ENCODE results near the gene LOC101059915.

The LOC101059915 gene

DNA sequence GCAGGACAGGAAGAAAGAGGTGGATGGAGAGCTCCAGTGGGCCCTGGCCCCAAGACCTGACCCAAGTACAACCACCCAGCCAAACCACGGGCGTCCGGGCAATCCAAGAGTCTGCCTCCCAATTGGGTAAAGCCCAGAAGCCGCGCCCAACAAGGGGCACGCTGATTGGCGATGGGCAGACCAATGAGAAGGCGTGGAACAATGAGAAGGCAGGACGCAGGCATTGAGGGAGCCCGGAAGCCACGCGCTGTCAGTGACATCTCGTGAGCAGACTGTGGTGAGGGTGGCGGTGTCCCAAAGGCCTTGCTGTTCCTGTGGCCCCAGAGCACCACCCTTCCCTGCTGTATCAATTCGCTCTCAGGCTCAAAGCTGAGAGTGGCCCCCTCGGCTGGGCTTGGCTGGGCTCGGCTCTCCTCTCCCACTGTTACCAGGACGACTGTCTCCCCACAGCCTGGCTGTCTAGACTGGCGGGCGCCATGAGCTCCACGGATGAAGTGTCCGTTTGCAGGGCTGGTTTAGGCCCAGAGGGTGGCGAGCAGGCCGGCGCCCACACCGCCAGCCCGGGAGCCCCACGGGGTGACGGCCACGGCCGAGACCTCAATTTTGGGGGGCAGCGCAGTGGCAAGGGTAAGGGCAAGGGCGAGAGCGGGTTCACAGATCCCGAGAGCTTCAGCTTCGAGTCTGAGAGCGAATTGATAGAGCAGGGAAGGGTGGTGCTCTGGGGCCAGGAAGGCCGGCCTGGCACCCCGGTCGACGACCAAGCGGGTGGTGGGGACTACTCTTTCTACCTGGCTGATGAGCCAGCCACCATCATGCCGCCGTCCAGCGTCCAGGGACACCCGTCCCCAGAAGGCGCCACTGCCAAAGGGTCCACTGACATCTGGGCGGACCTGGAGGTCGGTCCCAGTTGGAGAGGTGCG lies at the start of gene LOC101059915:
TSS of gene LOC101059915 (plus strand) at position 219 of the 920 bp plus-strand sequence.
- no peak for DNase-seq (ENCODE audit: low spot score)

DNA sequence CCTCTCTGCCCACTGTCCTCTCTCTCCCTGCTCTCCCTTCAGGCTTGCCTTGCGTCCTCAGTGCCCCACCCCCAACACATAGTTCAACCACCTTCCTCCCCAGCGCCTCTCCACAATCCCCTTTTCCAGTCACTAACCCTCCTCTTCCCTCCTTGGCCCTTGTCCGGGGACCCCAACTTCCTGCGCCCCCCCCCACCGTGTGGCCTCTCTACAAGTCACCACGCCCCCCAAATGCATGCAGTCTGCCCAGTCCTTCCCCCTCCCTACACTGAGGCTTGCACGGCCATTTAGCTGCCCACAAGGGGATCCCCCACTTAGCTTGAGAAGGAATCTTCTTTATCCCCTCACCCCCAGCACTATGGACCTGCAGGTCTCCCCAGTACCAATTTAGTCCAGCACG lies 49.6 kb upstream of the LOC101059915 start:
- DNase-seq (ENCODE audit: low spot score): no peak

- DNase-seq (ENCODE audit: low spot score): no peak
Measured at GRCh38 chrX:71618303-71618721, 49.0 kb upstream of the LOC101059915 start, which contains the start of gene CXCR3. Gene CXCR3, minus strand, starts transcription at chrX:71618511. Its CDS starts 62 bp downstream, at chrX:71618449.

DNA sequence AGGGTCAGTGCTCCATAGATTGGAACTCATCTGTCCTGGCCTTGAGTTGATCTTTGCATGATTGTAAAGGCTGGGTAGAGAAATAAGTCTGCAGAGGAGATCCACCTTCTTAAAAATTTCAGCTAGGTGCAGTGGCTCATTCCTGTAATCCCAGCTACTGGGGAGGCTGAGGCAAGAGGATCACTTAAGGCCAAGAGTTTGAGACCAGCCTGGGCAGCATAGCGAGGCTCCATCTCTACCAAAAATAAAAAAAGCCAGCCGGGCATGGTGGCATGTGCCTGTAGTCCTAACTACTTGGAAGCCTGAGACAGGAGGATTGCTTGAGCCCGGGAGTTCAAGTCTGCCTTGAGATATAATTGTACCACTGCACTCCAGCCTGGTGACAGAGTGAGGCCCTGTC lies 48.6 kb upstream of the LOC101059915 start:
- DNase-seq (ENCODE audit: low spot score): no peak

DNA sequence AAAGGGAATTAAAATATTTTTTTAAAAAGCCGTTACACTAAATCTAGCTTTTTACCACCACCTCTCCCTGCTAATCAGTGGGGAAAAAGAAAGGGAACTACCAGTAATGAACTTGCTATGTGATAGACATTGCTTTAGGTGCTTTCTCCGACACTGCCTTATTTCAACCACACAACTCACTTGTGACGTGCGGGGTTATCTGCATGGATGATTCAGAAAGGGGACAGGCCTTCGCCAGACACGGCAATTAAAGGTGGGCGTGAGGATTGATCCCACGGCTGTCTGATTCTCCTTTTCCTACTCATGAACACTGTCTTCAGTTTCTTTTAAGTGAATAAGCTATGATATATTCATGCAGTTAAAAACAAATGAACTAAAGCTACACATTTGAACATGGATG lies 48.2 kb upstream of the LOC101059915 start:
- no peak for DNase-seq (ENCODE audit: low spot score)

DNA sequence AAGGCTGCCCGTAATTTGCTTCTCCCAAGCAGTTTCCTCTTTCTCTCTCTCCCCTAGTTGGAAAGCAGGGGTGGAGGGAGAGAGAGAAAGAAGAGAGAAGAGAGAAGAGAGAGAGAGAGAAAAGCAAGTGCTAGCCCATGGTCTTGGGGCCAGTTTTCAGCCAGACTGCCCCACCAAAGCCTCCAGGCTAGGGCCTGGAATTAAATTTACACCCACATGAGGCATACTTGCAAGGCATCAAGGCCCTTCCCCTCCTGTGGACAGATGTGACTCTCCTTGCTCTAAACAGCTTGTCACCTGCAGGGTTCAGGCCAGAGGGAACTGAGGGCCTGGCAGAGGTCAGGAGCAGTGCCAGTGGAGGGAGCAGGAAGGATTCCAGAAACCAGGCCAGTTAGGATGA lies 47.4 kb upstream of the LOC101059915 start:
- DNase-seq (ENCODE audit: low spot score): no peak

DNA sequence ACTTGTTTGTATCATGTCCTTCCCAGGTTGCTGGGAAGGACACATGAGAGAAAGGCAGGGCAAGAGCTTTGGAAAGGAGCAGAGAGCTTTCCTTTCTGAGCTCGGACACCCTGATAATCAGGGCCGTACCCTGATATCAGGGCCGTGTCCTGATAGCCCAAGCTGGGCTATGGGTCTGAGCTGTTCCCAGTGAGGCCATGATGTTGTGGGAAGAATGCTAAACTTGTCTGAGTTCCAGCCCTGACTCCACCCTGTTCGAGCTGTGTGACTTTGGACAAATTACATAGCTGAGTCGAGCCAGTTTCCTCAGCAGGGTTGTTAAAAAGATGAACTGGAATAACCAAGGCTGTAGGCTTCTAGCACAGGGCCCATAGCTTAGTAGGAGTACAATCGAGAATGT lies 45.7 kb upstream of the LOC101059915 start:
- peak; percentile 33 for DNase-seq (ENCODE audit: low spot score)

GRCh38 chrX:71622032-71622575 lies 45.2 kb upstream of the LOC101059915 start:
- no peak for DNase-seq (ENCODE audit: low spot score)

DNA sequence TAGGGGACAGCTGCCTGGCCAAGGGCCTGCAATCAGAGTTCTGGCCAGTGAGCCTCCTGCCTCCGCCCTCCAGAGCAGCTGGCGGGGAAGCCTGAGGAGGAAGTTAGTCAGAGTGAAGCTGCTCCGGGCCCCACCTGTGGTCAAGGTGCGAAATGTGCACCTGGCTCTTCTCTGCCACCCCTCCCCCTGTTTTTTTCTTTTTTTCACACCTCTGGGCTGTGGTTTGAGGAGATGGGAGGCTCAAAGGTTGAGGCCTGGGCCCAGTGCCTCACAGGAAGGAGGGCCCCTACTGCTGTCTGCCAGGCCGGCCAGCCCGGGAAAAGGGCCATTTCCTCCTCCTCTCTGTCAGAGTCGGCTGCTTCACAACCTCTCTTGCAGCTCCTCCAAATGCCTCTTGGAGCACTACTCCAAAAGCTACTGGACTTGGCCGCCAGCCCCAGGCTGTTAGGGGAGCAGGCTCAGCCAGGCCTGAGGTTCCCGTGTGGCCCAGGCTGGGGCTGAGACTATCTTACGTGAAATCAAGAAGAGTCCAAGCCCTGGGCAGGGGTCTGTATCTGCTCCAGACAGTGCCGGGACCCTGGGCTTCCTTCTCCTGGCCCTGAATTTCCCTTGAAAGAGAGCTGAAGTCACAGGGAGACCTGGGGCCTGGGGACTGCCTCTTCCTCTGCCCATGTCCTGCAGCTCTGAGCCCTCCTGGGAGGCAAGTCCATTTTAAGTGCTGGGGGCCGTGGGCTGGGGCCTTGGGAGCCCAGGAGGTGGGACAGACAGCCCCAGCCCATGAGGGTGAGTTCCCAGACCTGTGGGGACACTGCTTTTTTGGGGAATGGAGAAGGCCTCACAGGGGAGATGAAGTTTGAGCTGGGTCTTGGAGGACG lies 44.5 kb upstream of the LOC101059915 start:
- DNase-seq (ENCODE audit: low spot score): peak; percentile 86

GRCh38 chrX:71623714-71624113 lies 43.6 kb upstream of the LOC101059915 start:
- no peak for DNase-seq (ENCODE audit: low spot score)

- no peak for DNase-seq (ENCODE audit: low spot score)
Measured at GRCh38 chrX:71625471-71625870, 41.9 kb upstream of the LOC101059915 start.

DNA sequence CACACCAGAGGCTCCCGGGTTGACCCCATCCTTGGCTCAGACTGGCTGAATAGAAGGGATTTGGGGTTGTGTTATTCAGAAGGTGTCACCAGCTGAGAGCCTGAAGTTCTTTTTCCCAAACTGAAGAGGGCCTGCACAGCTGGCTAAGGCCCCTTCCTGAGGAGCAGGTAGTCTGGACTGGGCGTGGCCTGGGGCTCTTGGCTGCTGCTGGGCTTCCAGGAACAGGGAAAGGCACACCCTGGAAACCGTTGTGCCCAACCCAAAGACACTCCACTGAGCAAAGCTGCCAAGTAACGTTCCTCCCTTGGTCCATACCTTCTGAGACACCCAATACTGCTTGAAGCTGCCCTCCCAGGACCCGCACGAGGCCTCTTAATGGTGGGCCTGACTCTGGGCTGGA lies 40.8 kb upstream of the LOC101059915 start:
- DNase-seq (ENCODE audit: low spot score): no peak

DNA sequence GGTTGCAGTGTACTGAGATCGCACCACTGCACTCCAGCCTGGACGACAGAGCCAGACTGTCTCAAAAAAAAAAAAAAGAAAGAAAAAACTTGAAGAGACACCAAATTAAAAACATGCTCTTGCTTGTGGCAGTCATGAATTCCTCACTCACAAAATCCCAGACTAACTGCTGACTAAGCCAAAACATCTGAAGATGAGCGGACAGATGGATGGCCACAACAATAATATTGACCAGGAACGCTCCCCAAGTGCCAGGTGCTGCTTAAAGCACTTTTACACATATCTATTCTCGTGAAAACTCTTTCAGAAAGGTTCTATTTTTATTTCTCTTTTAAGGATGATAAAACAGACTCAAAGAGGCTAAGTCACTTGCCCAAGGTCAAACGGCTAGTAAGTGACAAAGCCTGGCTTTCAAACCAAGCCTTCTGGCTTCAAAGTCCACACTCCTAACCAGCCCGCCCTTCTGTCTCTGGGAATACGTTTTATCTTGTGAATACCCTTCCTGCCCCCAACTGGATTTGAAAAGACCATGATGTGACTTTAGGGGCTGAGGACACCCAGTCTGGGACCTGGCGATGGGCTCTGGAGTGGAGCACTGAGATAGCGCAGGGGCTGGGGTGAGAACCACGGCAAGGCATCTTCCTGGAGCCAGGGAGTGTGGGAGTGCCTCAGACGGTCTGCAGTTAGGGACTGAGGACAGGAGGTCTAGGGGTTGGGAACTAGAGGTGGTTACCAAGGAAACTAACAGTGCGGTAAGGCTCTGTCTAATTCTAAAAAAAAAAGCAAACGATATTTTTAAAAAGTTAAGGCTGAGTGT lies 39.5 kb upstream of the LOC101059915 start:
- DNase-seq (ENCODE audit: low spot score): peak; percentile 25

DNA sequence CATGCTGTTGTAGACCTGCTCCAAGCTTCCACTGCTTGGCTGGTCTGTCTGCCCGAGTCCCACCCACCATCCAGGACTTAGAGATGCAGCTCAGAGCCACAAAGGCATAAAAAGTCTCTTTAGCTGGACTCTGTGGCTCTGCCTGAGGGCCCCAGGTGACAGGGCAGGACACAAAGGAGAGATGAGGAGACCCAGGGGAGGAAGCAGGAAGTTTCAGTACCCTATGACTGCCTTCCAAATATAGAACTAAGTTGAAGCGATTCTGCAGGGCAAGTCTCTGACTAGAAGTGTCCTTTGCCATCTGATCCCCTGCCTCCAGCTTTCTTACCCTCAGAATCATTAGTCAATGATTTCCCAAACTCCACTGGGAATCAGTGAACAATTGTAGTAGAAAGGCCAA lies 37.9 kb upstream of the LOC101059915 start:
- DNase-seq (ENCODE audit: low spot score): no peak

DNA sequence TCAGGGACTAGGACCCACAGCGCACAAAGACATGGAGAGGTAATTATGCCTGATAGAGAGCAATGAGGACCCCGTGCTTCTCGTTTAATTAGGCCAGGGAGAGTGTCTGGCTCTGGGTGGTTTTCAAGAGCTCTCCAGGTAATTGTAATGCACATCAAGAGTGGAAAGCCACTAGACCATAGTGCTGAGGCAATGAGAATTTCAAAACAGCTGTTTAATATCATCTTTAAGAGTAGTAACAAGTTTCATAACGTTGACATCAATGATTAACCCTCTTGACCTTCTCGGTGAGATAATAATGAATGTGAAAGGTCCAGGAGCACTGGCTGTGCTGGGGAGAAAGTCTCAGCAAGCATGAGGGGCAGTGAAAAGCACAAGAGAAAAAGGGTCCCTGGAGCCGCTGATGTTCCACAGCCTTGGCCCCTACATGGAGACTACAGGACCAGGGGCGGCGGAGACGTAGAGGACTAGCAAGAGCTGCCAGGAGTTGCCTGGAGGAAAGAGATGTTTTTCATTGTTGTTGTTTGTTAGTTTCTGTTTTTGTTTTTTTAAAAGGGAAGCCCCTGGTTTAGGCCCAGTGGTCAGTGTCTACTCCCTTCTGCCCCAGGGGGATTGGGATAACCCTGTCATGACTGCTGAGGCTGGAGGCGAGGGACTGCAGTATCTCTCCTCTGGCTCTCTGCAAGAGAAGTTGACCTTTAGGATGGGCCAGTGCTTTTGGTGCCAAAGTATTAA lies 34.3 kb upstream of the LOC101059915 start:
- no peak for DNase-seq (ENCODE audit: low spot score)

GRCh38 chrX:71634366-71634765 lies 33.0 kb upstream of the LOC101059915 start:
- no peak for DNase-seq (ENCODE audit: low spot score)

- no peak for DNase-seq (ENCODE audit: low spot score)
Measured at GRCh38 chrX:71636438-71637252, 30.7 kb upstream of the LOC101059915 start.

GRCh38 chrX:71637253-71637618 lies 30.1 kb upstream of the LOC101059915 start:
- peak; percentile 29 for DNase-seq (ENCODE audit: low spot score)

GRCh38 chrX:71637848-71638247 lies 29.5 kb upstream of the LOC101059915 start:
- peak; percentile 46 for DNase-seq (ENCODE audit: low spot score)

DNA sequence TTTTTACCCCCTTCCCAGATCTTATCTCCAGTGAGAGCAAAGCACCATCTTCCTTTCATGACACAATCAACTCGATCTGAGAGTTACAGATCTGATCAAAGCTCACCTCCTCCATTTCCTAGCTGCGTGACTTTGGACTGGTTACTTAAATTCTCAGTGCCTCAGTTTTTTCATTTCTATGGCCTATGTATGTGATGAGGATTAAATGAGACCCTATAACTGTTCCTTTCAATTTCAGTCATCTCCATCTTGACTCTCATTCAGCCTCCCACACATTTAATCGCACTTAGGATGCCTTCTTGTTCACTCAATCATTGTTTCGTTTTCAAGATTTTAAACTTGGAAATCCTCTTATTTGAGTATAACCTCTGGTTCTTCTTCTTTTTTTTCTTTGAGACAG lies 28.9 kb upstream of the LOC101059915 start:
- DNase-seq (ENCODE audit: low spot score): no peak

Data from AG08395 (cell line).